GM12878 (cell line): ENCODE results near the gene PYGO2. TPM values are rescaled to one million over a fixed set of nuclear protein-coding genes. Genes with fewer than 3 reads are reported as not detected.

ENCODE experiments used
- ATF2 ChIP-seq: IDR thresholded peaks from 2 replicates; pipeline ENCODE4 v1.6.1; 2012; ENCODE audit warnings: low read length, inconsistent platforms
- BMI1 ChIP-seq: fragments of 450-650 bp; IDR thresholded peaks from 2 replicates; pipeline ENCODE4 v1.6.1; 2016; ENCODE audit warnings: mild to moderate bottlenecking, moderate library complexity, borderline replicate concordance
- CREB1 ChIP-seq: IDR thresholded peaks from 2 replicates; pipeline ENCODE4 v1.6.1; 2012; ENCODE audit warnings: low read depth, mild to moderate bottlenecking, inconsistent platforms
- E2F8 ChIP-seq: fragments of 450-650 bp; IDR thresholded peaks from 2 replicates; pipeline ENCODE4 v1.6.1; 2018; ENCODE audit warnings: mild to moderate bottlenecking, low read depth, moderate library complexity; ENCODE audit not compliant: partially characterized antibody
- FOXM1 ChIP-seq: IDR thresholded peaks from 2 replicates; pipeline ENCODE4 v1.6.1; 2012; ENCODE audit warnings: low read depth, mild to moderate bottlenecking, inconsistent platforms, low read length, moderate library complexity
- NFYB ChIP-seq: IDR thresholded peaks from 2 replicates; pipeline ENCODE4 v1.6.1; 2011; ENCODE audit warnings: low read depth, mild to moderate bottlenecking, low read length, improper control_type of control experiment, moderate library complexity; ENCODE audit not compliant: insufficient read depth
- NKRF ChIP-seq: fragments of 450-650 bp; conservative IDR thresholded peaks from 2 replicates; pipeline ENCODE4 v1.6.1; 2017; ENCODE audit warnings: mild to moderate bottlenecking, moderate library complexity
- RELB ChIP-seq: fragments of 450-650 bp; IDR thresholded peaks from 2 replicates; pipeline ENCODE4 v1.6.1; 2017; ENCODE audit warnings: low read depth, mild to moderate bottlenecking, moderate library complexity
- SIX5 ChIP-seq: IDR thresholded peaks from 2 replicates; pipeline ENCODE4 v1.6.1; 2011; ENCODE audit warnings: mild to moderate bottlenecking, low read depth, low read length, moderate library complexity; ENCODE audit not compliant: severe bottlenecking
- SP1 ChIP-seq: IDR thresholded peaks from one replicate; pipeline ENCODE4 v1.6.1; 2011; ENCODE audit warnings: low read depth, low read length
- TCF7 ChIP-seq: IDR thresholded peaks from 2 replicates; pipeline ENCODE4 v1.6.1; 2014; ENCODE audit warnings: antibody characterized with exemption, borderline replicate concordance
- YBX1 ChIP-seq: fragments of 450-650 bp; IDR thresholded peaks from 2 replicates; pipeline ENCODE4 v1.6.1; 2016; ENCODE audit warnings: antibody characterized with exemption
- ZBTB11 ChIP-seq: fragments of 450-650 bp; formaldehyde crosslinking; IDR thresholded peaks from 2 replicates; pipeline ENCODE4 v1.5.0; 2022; ENCODE audit warnings: mild to moderate bottlenecking, missing genetic modification characterization
- polyA plus RNA-seq, 11 experiments: library from polyadenylated mRNA; depleted of rRNA in 4 of 11; unstranded in 6 of 11; stranded (reverse) in 5 of 11; fragments of >200 nt; fragmentation: Nextera tagmentation in 4 of 11; fragmentation: Illumina TruSeq in 1 of 11; extraction: Ambion mirVana in 4 of 11; extraction: Trizol in 1 of 11; gene quantifications; 1 replicate in 1 of 11; 2 replicates in 10 of 11; pipeline versions ENCODE4 v1.2.1 to v1.2.3, GENCODE V29; 2011 to 2016; ENCODE audit warnings: inconsistent platforms in 2 of 11, missing spikeins in 2 of 11, low read depth in 1 of 11
- total RNA-seq, 4 experiments: library from RNA; depleted of rRNA in 3 of 4; stranded (reverse); fragments of >200 nt in 3 of 4; fragmentation: Illumina TruSeq in 1 of 4; extraction: Trizol in 1 of 4; gene quantifications; 2 replicates each; pipeline versions ENCODE4 v1.2.1 to v1.2.3, GENCODE V29; 2013 to 2021
- TF ChIP-seq, protein P1 (sequence below): fragments of 450-650 bp; IDR thresholded peaks from 2 replicates; pipeline ENCODE4 v1.6.1; 2017; ENCODE audit warnings: antibody characterized with exemption, mild to moderate bottlenecking, moderate library complexity

The PYGO2 gene
- total and polyA plus RNA-seq, 10 of the 15 experiments (the other 5 are each of a cell fraction or from before 2014, with no cell fraction given): 8.1 to 33.8 (median 23.5) TPM

DNA sequence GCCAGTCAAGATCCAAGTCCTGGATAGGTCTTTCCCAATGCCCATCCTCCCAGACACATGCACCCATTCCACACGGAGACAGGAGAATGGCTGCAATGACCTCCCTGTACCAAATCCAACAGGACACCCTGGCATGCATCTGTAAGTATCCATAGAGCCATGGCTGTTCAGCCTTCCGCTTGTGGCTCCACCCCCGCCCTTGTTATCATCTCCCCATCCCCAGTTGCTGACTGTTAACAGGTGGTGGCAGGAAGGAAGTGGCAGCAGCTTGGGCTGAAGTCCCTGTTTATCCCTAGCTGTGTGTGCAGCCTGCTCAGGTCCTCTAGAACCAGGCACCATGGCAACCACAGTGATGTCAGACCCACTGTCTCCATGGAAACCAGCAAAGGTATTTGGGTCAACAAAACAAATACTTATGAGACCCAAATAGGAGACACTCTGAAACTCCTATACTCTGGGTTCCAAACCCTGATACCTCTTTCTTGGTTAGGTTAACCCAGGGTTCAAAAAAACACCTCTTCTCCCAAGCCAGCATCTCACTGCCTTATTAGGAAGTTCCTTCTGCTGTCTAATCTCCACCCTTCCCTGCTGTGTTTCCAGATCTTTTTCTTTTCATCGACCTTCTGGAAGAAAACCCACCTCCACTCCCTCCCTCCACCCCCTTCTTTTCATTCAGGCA is 6.4 kb downstream of the PYGO2 start (continued):
- TF ChIP-seq NKRF: no peak
- TF ChIP-seq RELB: no peak
- TF ChIP-seq SP1: no peak
- TF ChIP-seq SIX5: no peak
- no peak for TF ChIP-seq TCF7
- TF ChIP-seq YBX1: no peak
- peak; percentile 94 for TF ChIP-seq BMI1
- TF ChIP-seq, protein P1, sequence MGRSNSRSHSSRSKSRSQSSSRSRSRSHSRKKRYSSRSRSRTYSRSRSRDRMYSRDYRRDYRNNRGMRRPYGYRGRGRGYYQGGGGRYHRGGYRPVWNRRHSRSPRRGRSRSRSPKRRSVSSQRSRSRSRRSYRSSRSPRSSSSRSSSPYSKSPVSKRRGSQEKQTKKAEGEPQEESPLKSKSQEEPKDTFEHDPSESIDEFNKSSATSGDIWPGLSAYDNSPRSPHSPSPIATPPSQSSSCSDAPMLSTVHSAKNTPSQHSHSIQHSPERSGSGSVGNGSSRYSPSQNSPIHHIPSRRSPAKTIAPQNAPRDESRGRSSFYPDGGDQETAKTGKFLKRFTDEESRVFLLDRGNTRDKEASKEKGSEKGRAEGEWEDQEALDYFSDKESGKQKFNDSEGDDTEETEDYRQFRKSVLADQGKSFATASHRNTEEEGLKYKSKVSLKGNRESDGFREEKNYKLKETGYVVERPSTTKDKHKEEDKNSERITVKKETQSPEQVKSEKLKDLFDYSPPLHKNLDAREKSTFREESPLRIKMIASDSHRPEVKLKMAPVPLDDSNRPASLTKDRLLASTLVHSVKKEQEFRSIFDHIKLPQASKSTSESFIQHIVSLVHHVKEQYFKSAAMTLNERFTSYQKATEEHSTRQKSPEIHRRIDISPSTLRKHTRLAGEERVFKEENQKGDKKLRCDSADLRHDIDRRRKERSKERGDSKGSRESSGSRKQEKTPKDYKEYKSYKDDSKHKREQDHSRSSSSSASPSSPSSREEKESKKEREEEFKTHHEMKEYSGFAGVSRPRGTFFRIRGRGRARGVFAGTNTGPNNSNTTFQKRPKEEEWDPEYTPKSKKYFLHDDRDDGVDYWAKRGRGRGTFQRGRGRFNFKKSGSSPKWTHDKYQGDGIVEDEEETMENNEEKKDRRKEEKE: no peak
- TF ChIP-seq ATF2: no peak
- TF ChIP-seq E2F8: no peak
- no peak for TF ChIP-seq NFYB
- no peak for TF ChIP-seq FOXM1
- TF ChIP-seq ZBTB11 (CRISPR knock-in tag): no peak
- TF ChIP-seq CREB1: 0 out of 2 replicates have a peak, but pooled peaks have one; percentile 18
